GM12878 (cell line): ENCODE measurements around the gene CALY. TPM values are rescaled to one million over a fixed set of nuclear protein-coding genes. Genes with fewer than 3 reads are reported as not detected.

Experiments used
- ATAC-seq: fragments of 200-7000 bp; cut with Tn5 transposase; 3 replicates; pipeline ENCODE4 v1.9.1; 2020; ENCODE audit warnings: mild to moderate bottlenecking, moderate library complexity
- BruUV-seq: library from RNA; stranded (reverse); fragments of 400-500 nt; replicated peaks from 2 replicates; lab custom pipeline; 2021; lab: Mats Ljungman, UMichigan
- CTCF ChIA-PET: fragments of 300-600 bp; sonication (Branson Sonifier 250); formaldehyde crosslinking; extraction: SDS; loops from one replicate; lab custom pipeline; 2021; ENCODE audit warnings: inconsistent platforms; lab: Yijun Ruan, JAX
- POLR2A ChIA-PET: fragments of 350-600 bp; formaldehyde crosslinking; extraction: SDS; loops from one replicate; lab custom pipeline; 2021; ENCODE audit warnings: inconsistent platforms; lab: Charles Lee
- RAD21 ChIA-PET: fragments of 300-600 bp; sonication (Branson Sonifier 250); formaldehyde crosslinking; loops from one replicate; lab custom pipeline; 2023; ENCODE audit warnings: antibody characterized with exemption; ENCODE audit not compliant: unreplicated experiment; lab: Charles Lee
- SMC1A ChIA-PET: fragments of 300-600 bp; sonication (Branson Sonifier 250); formaldehyde crosslinking; loops from one replicate; lab custom pipeline; 2023; ENCODE audit not compliant: unreplicated experiment, uncharacterized antibody; lab: Charles Lee
- DNase-seq: peaks from one replicate; pipeline ENCODE4 v3.0.0-alpha.2; 2011; ENCODE audit warnings: low read depth, low spot score
- FAIRE-seq: peaks from 3 replicates; lab custom pipeline; 2011; peaks lifted over from hg19 to GRCh38; lab: Jason Lieb, UNC
- H2AFZ ChIP-seq: 2 replicates; pipeline ENCODE4 v1.6.0; 2011; ENCODE audit warnings: low read depth, low read length, control low read depth; ENCODE audit not compliant: control insufficient read depth
- H3K27ac ChIP-seq: 2 replicates; pipeline ENCODE4 v1.5.1; 2011; ENCODE audit warnings: control low read depth; ENCODE audit not compliant: control insufficient read depth, insufficient read depth
- H3K27me3 ChIP-seq, 2 experiments: replicated peaks in 1 of 2; 2 replicates each; pipeline versions ENCODE4 v1.6.0 to v1.6.1; 2011; ENCODE audit warnings: low read length in 1 of 2; ENCODE audit not compliant: control insufficient read depth in 2 of 2, insufficient read depth in 2 of 2
- H3K36me3 ChIP-seq, 2 experiments: 2 replicates each; pipeline ENCODE4 v1.5.1; 2011; ENCODE audit warnings: low read length in 1 of 2; ENCODE audit not compliant: control insufficient read depth in 2 of 2, insufficient read depth in 2 of 2
- H3K4me1 ChIP-seq: 2 replicates; pipeline ENCODE4 v1.6.1; 2011; ENCODE audit warnings: mild to moderate bottlenecking, low read length, moderate library complexity, mixed read lengths; ENCODE audit not compliant: control insufficient read depth, insufficient read depth
- H3K4me2 ChIP-seq: 2 replicates; pipeline ENCODE4 v1.6.0; 2011; ENCODE audit warnings: control low read depth; ENCODE audit not compliant: control insufficient read depth, insufficient read depth
- H3K4me3 ChIP-seq: fragments of 200-600 bp; sonication (generic); 2 replicates; pipeline ENCODE4 v1.5.1; 2016
- H3K79me2 ChIP-seq: 2 replicates; pipeline ENCODE4 v1.6.0; 2011; ENCODE audit warnings: low read length; ENCODE audit not compliant: control insufficient read depth, insufficient read depth
- H3K9ac ChIP-seq: 2 replicates; pipeline ENCODE4 v1.8.0; 2011; ENCODE audit warnings: low read length, control low read depth, mixed read lengths; ENCODE audit not compliant: control insufficient read depth, insufficient read depth
- H3K9me3 ChIP-seq: replicated peaks from 3 replicates; pipeline ENCODE4 v1.5.1; 2011; ENCODE audit warnings: mild to moderate bottlenecking, low read length; ENCODE audit not compliant: control insufficient read depth, insufficient read depth
- H4K20me1 ChIP-seq: 2 replicates; pipeline ENCODE4 v1.6.0; 2011; ENCODE audit not compliant: control insufficient read depth, insufficient read depth
- BCL3 ChIP-seq: IDR thresholded peaks from 2 replicates; pipeline ENCODE4 v1.6.1; 2011; ENCODE audit warnings: borderline replicate concordance, low read depth, mild to moderate bottlenecking, moderate library complexity, low read length; ENCODE audit not compliant: insufficient read depth, poor library complexity, severe bottlenecking
- SREBF2 ChIP-seq: IDR thresholded peaks from 2 replicates; pipeline ENCODE4 v1.6.1; 2012; ENCODE audit warnings: mild to moderate bottlenecking, low read length
- USF1 ChIP-seq: IDR thresholded peaks from 2 replicates; pipeline ENCODE4 v1.6.1; 2011; ENCODE audit warnings: borderline replicate concordance, low read depth, mild to moderate bottlenecking, moderate library complexity, mixed read lengths, low read length; ENCODE audit not compliant: insufficient read depth; ENCODE audit errors: extremely low read length
- WGBS: methylation state at CpG from one replicate; pipeline ENCODE4 v1.1.6; 2016; ENCODE audit warnings: low lambda C conversion rate; ENCODE audit not compliant: insufficient replicate concordance, insufficient coverage; ENCODE audit errors: missing lambda C conversion rate; 5-methylcytosine and 5-hydroxymethylcytosine counted together
- in situ Hi-C: fragments of 300-500 bp; cut with MboI; formaldehyde crosslinking; loops from 9 replicates; pipeline ENCODE4 v1.14.3; 2018; ENCODE audit warnings: mixed read lengths
- intact Hi-C: fragments of 100-400 bp; cut with micrococcal nuclease; formaldehyde crosslinking; loops from one replicate; pipeline ENCODE4 v1.14.2; 2022; ENCODE audit not compliant: unreplicated experiment
- polyA plus RNA-seq, 11 experiments: library from polyadenylated mRNA; depleted of rRNA in 4 of 11; unstranded in 6 of 11; stranded (reverse) in 5 of 11; fragments of >200 nt; fragmentation: Nextera tagmentation in 4 of 11; fragmentation: Illumina TruSeq in 1 of 11; extraction: Ambion mirVana in 4 of 11; extraction: Trizol in 1 of 11; gene quantifications; 1 replicate in 1 of 11; 2 replicates in 10 of 11; pipeline versions ENCODE4 v1.2.1 to v1.2.3, GENCODE V29; 2011 to 2016; ENCODE audit warnings: inconsistent platforms in 2 of 11, missing spikeins in 2 of 11, low read depth in 1 of 11
- total RNA-seq, 4 experiments: library from RNA; depleted of rRNA in 3 of 4; stranded (reverse); fragments of >200 nt in 3 of 4; fragmentation: Illumina TruSeq in 1 of 4; extraction: Trizol in 1 of 4; gene quantifications; 2 replicates each; pipeline versions ENCODE4 v1.2.1 to v1.2.3, GENCODE V29; 2013 to 2021

CALY gene
- total and polyA plus RNA-seq, 10 of the 15 experiments (the other 5 are each of a cell fraction or from before 2014, with no cell fraction given): 0.07 TPM; not detected in 9

GRCh38 chr10:133281628-133282372 is 54.9 kb downstream of the CALY start:
- Histone ChIP-seq H3K79me2 (no peaks in the 10 kb centered on the region), H3K27ac (no peak overlapping the region), H3K4me3 (no peak overlapping the region), H3K36me3 (peaks cover 8 to 21% of the 10 kb centered on the region in 2 experiments), H2AFZ (no peak overlapping the region), H4K20me1 (no peaks in the 10 kb centered on the region), H3K9me3 (no peaks in the 10 kb centered on the region), H3K9ac (no peak overlapping the region), H3K4me2 (no peak overlapping the region), H3K27me3 (no peaks in the 10 kb centered on the region), H3K4me1 (peaks cover 22% of the 10 kb centered on the region)
- ChIA-PET POLR2A (no interaction called here), RAD21 (no interaction called here), CTCF (interaction anchor here (0.5 kb wide), 1 partner anchor 17 kb away, joined by 3 read pairs; no protein-coding TSS in a partner anchor), SMC1A (no interaction called here)
- in situ Hi-C loops: no loop called here
- ATAC-seq (no peak), DNase-seq (no peak), FAIRE-seq (no peak)
- TF ChIP-seq SREBF2 (no peak), USF1 (no peak), BCL3 (no peak)
- intact Hi-C loops: no loop called here
- no TSS peak for BruUV-seq
- WGBS: 90% methylated on average over 38 of the region's 38 CpGs
